Heart right ventricle (tissue), 16 donors: ENCODE measurements around the gene FAM149B1. TPM values are rescaled to one million over a fixed set of nuclear protein-coding genes. Genes with fewer than 3 reads are reported as not detected.

Experiments
- ATAC-seq, 8 donors: fragments of 200-7000 bp; cut with Tn5 transposase; one replicate each; pipeline ENCODE4 v1.9.1; 2020; ENCODE audit warnings: mild to moderate bottlenecking in 8 of 8, moderate library complexity in 8 of 8, moderate number of reproducible peaks in 1 of 8
- DNase-seq, 2 donors: peaks; one replicate each; pipeline ENCODE4 v3.0.0-alpha.2; 2020
- H3K27ac ChIP-seq, 10 donors: fragments of 200-600 bp; sonication (generic) in 2 of 10; one replicate each; pipeline versions ENCODE4 v1.5.0 to v1.8.0; 2020 to 2022; ENCODE audit warnings: mild to moderate bottlenecking in 3 of 10
- H3K27me3 ChIP-seq, 7 donors: fragments of 200-600 bp; one replicate each; pipeline ENCODE4 v1.8.0; 2021 to 2022; ENCODE audit warnings: mild to moderate bottlenecking in 2 of 7
- H3K36me3 ChIP-seq, 9 donors: fragments of 200-600 bp; sonication (generic) in 1 of 9; one replicate each; pipeline versions ENCODE4 v1.5.0 to v1.8.0; 2020 to 2022; ENCODE audit warnings: mild to moderate bottlenecking in 2 of 9
- H3K4me1 ChIP-seq, 9 donors: fragments of 200-600 bp; sonication (generic) in 1 of 9; one replicate each; pipeline versions ENCODE4 v1.5.0 to v1.8.0; 2020 to 2022; ENCODE audit warnings: mild to moderate bottlenecking in 4 of 9
- H3K4me3 ChIP-seq, 10 donors: fragments of 200-600 bp; sonication (generic) in 2 of 10; one replicate each; pipeline versions ENCODE4 v1.5.0 to v1.8.0; 2020 to 2022; ENCODE audit warnings: mild to moderate bottlenecking in 7 of 10, moderate library complexity in 2 of 10
- H3K9me3 ChIP-seq, 11 donors: fragments of 200-600 bp in 10 of 11; sonication (generic) in 2 of 11; one replicate each; pipeline versions ENCODE4 v1.5.0 to v1.8.0; 2013 to 2022; ENCODE audit warnings: mild to moderate bottlenecking in 2 of 11, control low read depth in 1 of 11, moderate library complexity in 1 of 11
- WGBS, 2 donors: extraction: QIAGEN DNeasy Blood & Tissue Kit; methylation state at CpG; one replicate each; pipeline ENCODE4 v1.1.7; 2013; ENCODE audit warnings: inconsistent platforms in 1 of 2; 5-methylcytosine and 5-hydroxymethylcytosine counted together
- intact Hi-C, 10 donors: fragments of 100-400 bp; cut with DNase I; formaldehyde crosslinking; loops; one replicate each; pipeline versions ENCODE4 v1.11.1 to v1.14.2; 2022
- polyA plus RNA-seq, 2 donors: library from polyadenylated mRNA; stranded (reverse); fragments of 200-250 nt; gene quantifications; one replicate each; pipeline ENCODE4 v1.2.3, GENCODE V29; 2013
- total RNA-seq, 10 donors: library from RNA; stranded (reverse); fragmentation: NEBNext Ultra II Directional in 3 of 10; extraction: Animal tissue kit (Norgen Biotek cat#: 25700) in 3 of 10; gene quantifications; one replicate each; pipeline versions ENCODE4 v1.2.1 to v1.2.4, GENCODE V29; 2021 to 2023
- TF ChIP-seq, protein P1 (sequence below), 9 donors: fragments of 200-600 bp; sonication (generic) in 2 of 9; IDR thresholded peaks; one replicate each; pipeline versions ENCODE4 v1.5.0 to v1.8.0; 2021 to 2022; ENCODE audit warnings: antibody characterized with exemption in 9 of 9, mild to moderate bottlenecking in 5 of 9, moderate library complexity in 1 of 9
- donor health status: Arrhythmogenic right ventricular cardiomyopathy.
- donor health status: ischemic (EF 13 %, LVEDD 7.1; RV severe dilation, severe dysfunction).
- donor health status: healthy with polysubstance abuse.
- donor health status: DM: no; HTN: yes; CAD: no.
- donor health status: DM: no; HTN: no; CAD: no.
- donor health status: ischemic (EF 25% LVEDD 6.9; RV normal size, moderate dysfunction).
- donor health status: ischemic (EF 25% LVEDD 5.7; RV mildly dilated, moderate dysfunction).
- donor health status: healthy.
- donor health status: DM: yes; HTN: yes; CAD: no.
- donor health status: Ischemic cardiomyopathy.
- donor health status: ischemic (EF 35%, LVEDD 5.7; RV mildly dilated, moderate dysfunction).
- donor health status: nonischemic (EF 11% LVEDD 7.7; RV severe dilation, severe dysfunction).
- donor health status: DM: yes; HTN: yes; CAD: no.
- donor health status: PGD.
- donor health status: ischemic (EF 29% LVEDD 5.4; RV normal size, mild dysfunction).
- donor health status: nonischemic (EF 23%, LVEDD 6.1; RV moderate dilation, normal function).

The FAM149B1 gene
- total and polyA plus RNA-seq, 12 donors = 8.0 to 27.0 (median 16.7) TPM

- 100% methylated on average over 1 of the region's 1 CpG for WGBS, 2 donors
- H3K27me3 ChIP-seq = no peaks in the 10 kb centered on the region
- peaks cover 0 to 13% (median 0%) of the 10 kb centered on the region in 11 donors for H3K9me3 ChIP-seq
- TF ChIP-seq, protein P1, sequence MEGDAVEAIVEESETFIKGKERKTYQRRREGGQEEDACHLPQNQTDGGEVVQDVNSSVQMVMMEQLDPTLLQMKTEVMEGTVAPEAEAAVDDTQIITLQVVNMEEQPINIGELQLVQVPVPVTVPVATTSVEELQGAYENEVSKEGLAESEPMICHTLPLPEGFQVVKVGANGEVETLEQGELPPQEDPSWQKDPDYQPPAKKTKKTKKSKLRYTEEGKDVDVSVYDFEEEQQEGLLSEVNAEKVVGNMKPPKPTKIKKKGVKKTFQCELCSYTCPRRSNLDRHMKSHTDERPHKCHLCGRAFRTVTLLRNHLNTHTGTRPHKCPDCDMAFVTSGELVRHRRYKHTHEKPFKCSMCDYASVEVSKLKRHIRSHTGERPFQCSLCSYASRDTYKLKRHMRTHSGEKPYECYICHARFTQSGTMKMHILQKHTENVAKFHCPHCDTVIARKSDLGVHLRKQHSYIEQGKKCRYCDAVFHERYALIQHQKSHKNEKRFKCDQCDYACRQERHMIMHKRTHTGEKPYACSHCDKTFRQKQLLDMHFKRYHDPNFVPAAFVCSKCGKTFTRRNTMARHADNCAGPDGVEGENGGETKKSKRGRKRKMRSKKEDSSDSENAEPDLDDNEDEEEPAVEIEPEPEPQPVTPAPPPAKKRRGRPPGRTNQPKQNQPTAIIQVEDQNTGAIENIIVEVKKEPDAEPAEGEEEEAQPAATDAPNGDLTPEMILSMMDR (IDR thresholded peaks at IDR 0.05) = no peak
- H3K36me3 ChIP-seq = peaks cover 0 to 18% (median 0%) of the 10 kb centered on the region in 9 donors
- H3K4me1 ChIP-seq = no peaks in the 10 kb centered on the region
- DNase-seq = no peak
- no peak overlapping the region for H3K4me3 ChIP-seq
- H3K27ac ChIP-seq = no peak overlapping the region
- intact Hi-C loops = no loop called here
- no peak for ATAC-seq
Measured at GRCh38 chr10:73289958-73290357, 122.0 kb downstream of the FAM149B1 start.

GRCh38 chr10:73293461-73293860 is 125.5 kb downstream of the FAM149B1 start:
- Histone ChIP-seq H3K27me3 (no peaks in the 10 kb centered on the region), H3K4me1 (no peaks in the 10 kb centered on the region), H3K9me3 (peaks cover 0 to 13% (median 0%) of the 10 kb centered on the region in 11 donors), H3K4me3 (no peak overlapping the region), H3K27ac (no peak overlapping the region), H3K36me3 (peaks cover 0 to 19% (median 0%) of the 10 kb centered on the region in 9 donors)
- ATAC-seq = no peak
- WGBS, 2 donors = 76 to 81% methylated on average over 3 of the region's 3 CpGs
- TF ChIP-seq, protein P1 (IDR thresholded peaks at IDR 0.05) = no peak
- intact Hi-C loops = no loop called here
- no peak for DNase-seq

Other genes starting within 250 kb of the FAM149B1 start
- under 1 TPM in 3 of 10 donors, not detected in 7; 0.52 to 0.92 (median 0.52) TPM for gene PLA2G12B, start 213.3 kb upstream of the FAM149B1 start, total RNA-seq
- gene PLA2G12B, start 213.3 kb upstream of the FAM149B1 start, polyA plus RNA-seq = under 1 TPM; 0.06 to 0.29 TPM
- 10 to 100 TPM; 44.4 to 67.3 (median 51.5) TPM for gene P4HA1, start 71.3 kb upstream of the FAM149B1 start, total RNA-seq
- gene P4HA1, start 71.3 kb upstream of the FAM149B1 start, polyA plus RNA-seq = 10 to 100 TPM; 17.3 to 20.8 TPM
- gene NUDT13, start 57.7 kb upstream of the FAM149B1 start, total RNA-seq = 1 to 10 TPM; 1.8 to 5.2 (median 4.0) TPM
- 10 to 100 TPM in 1 of 2 donors, 1 to 10 TPM in 1; 1.4 to 11.0 TPM for gene NUDT13, start 57.7 kb upstream of the FAM149B1 start, polyA plus RNA-seq
- 10 to 100 TPM; 14.0 to 22.9 (median 19.0) TPM for gene ECD, start 111 bp upstream of the FAM149B1 start, total RNA-seq
- 1 to 10 TPM; 5.8 to 7.0 TPM for gene ECD, start 111 bp upstream of the FAM149B1 start, polyA plus RNA-seq
- 10 to 100 TPM in 1 of 10 donors, 1 to 10 TPM in 9; 5.6 to 11.2 (median 7.5) TPM for gene DNAJC9, start 79.1 kb downstream of the FAM149B1 start, total RNA-seq
- 1 to 10 TPM; 6.8 to 9.9 TPM for gene DNAJC9, start 79.1 kb downstream of the FAM149B1 start, polyA plus RNA-seq
- gene MRPS16, start 84.5 kb downstream of the FAM149B1 start, total RNA-seq = 100 to 1,000 TPM in 9 of 10 donors, 10 to 100 TPM in 1; 95.5 to 115 (median 106) TPM
- 10 to 100 TPM; 65.4 to 88.5 TPM for gene MRPS16, start 84.5 kb downstream of the FAM149B1 start, polyA plus RNA-seq
- 1 to 10 TPM in 9 of 10 donors, under 1 TPM in 1; 0.87 to 3.9 (median 1.9) TPM for gene CFAP70, start 190.7 kb downstream of the FAM149B1 start, total RNA-seq
- gene CFAP70, start 190.7 kb downstream of the FAM149B1 start, polyA plus RNA-seq = 1 to 10 TPM in 1 of 2 donors, under 1 TPM in 1; 0.25 to 5.4 TPM
- gene ANXA7, start 245.9 kb downstream of the FAM149B1 start, total RNA-seq = 100 to 1,000 TPM; 104 to 163 (median 149) TPM
- gene ANXA7, start 245.9 kb downstream of the FAM149B1 start, polyA plus RNA-seq = 10 to 100 TPM; 33.4 to 69.7 TPM